SK-N-SH treated with all-trans-retinoic acid at 6 μM for 48 hours (cell line): Measurements from ENCODE around the gene P2RX4.
"Not testable (repeated sequence)": the region's sequence is repeated elsewhere in the genome, so short reads cannot be mapped to it uniquely, and the experiment has no call there.

Source experiments
- ATAC-seq: fragments of 200-7000 bp; cut with Tn5 transposase; 3 replicates; pipeline ENCODE4 v1.9.1; 2020; ENCODE audit warnings: mild to moderate bottlenecking, moderate library complexity
- ARNTL ChIP-seq: fragments of 450-650 bp; formaldehyde crosslinking; IDR thresholded peaks from 2 replicates; pipeline ENCODE4 v1.5.0; 2020; ENCODE audit warnings: low read depth, mild to moderate bottlenecking, moderate library complexity, borderline replicate concordance
- BACH2 ChIP-seq: fragments of 250-450 bp; sonication (Bioruptor Pico); IDR thresholded peaks from 2 replicates; pipeline ENCODE4 v1.9.0; 2021; ENCODE audit warnings: mild to moderate bottlenecking, borderline replicate concordance
- CREB5 ChIP-seq: fragments of 250-450 bp; sonication (Bioruptor Pico); IDR thresholded peaks from 2 replicates; pipeline ENCODE4 v1.5.1; 2020; ENCODE audit warnings: low read depth, mild to moderate bottlenecking, moderate library complexity
- CSDC2 ChIP-seq: fragments of 250-450 bp; sonication (Bioruptor Pico); IDR thresholded peaks from 2 replicates; pipeline ENCODE4 v1.5.0; 2020; ENCODE audit warnings: mild to moderate bottlenecking, moderate library complexity
- ESRRG ChIP-seq: fragments of 250-450 bp; sonication (Bioruptor Pico); IDR thresholded peaks from 2 replicates; pipeline ENCODE4 v1.6.1; 2021; ENCODE audit warnings: mild to moderate bottlenecking
- GLIS3 ChIP-seq: fragments of 250-450 bp; sonication (Bioruptor Pico); IDR thresholded peaks from 2 replicates; pipeline ENCODE4 v1.5.0; 2020; ENCODE audit warnings: mild to moderate bottlenecking, moderate library complexity
- ISL1 ChIP-seq: fragments of 250-450 bp; sonication (Bioruptor Pico); IDR thresholded peaks from 2 replicates; pipeline ENCODE4 v2.1.2; 2022; ENCODE audit warnings: mild to moderate bottlenecking, moderate library complexity
- OSR1 ChIP-seq: fragments of 250-450 bp; sonication (Bioruptor Pico); IDR thresholded peaks from 2 replicates; pipeline ENCODE4 v1.8.0; 2022; ENCODE audit warnings: moderate library complexity, mild to moderate bottlenecking, inconsistent platforms
- POU6F1 ChIP-seq: fragments of 250-450 bp; sonication (Bioruptor Pico); IDR thresholded peaks from 2 replicates; pipeline ENCODE4 v1.8.0; 2021; ENCODE audit warnings: low read depth, mild to moderate bottlenecking, moderate library complexity, borderline replicate concordance
- PPARA ChIP-seq: fragments of 250-450 bp; sonication (Bioruptor Pico); IDR thresholded peaks from 2 replicates; pipeline ENCODE4 v1.5.0; 2020; ENCODE audit warnings: mild to moderate bottlenecking, borderline replicate concordance
- RARB ChIP-seq: fragments of 250-450 bp; sonication (Bioruptor Pico); IDR thresholded peaks from 2 replicates; pipeline ENCODE4 v1.8.0; 2021; ENCODE audit warnings: mild to moderate bottlenecking, moderate library complexity
- SNAI2 ChIP-seq: fragments of 250-450 bp; sonication (Bioruptor Pico); IDR thresholded peaks from 2 replicates; pipeline ENCODE4 v1.5.0; 2020; ENCODE audit warnings: mild to moderate bottlenecking, moderate library complexity
- TCF4 ChIP-seq: fragments of 250-450 bp; sonication (Bioruptor Pico); IDR thresholded peaks from 2 replicates; pipeline ENCODE4 v1.8.0; 2021; ENCODE audit warnings: mild to moderate bottlenecking, moderate library complexity, borderline replicate concordance
- TOX ChIP-seq: fragments of 250-450 bp; sonication (Bioruptor Pico); IDR thresholded peaks from 2 replicates; pipeline ENCODE4 v1.8.0; 2021; ENCODE audit warnings: mild to moderate bottlenecking, moderate library complexity, borderline replicate concordance
- TSHZ2 ChIP-seq: fragments of 250-450 bp; sonication (Bioruptor Pico); IDR thresholded peaks from 2 replicates; pipeline ENCODE4 v1.5.0; 2020; ENCODE audit warnings: mild to moderate bottlenecking, moderate library complexity
- ZC3H10 ChIP-seq: fragments of 250-450 bp; sonication (Bioruptor Pico); IDR thresholded peaks from 2 replicates; pipeline ENCODE4 v1.5.1; 2021; ENCODE audit warnings: mild to moderate bottlenecking, moderate library complexity
- ZFP3 ChIP-seq: fragments of 250-450 bp; sonication (Bioruptor Pico); IDR thresholded peaks from 2 replicates; pipeline ENCODE4 v1.5.0; 2020; ENCODE audit warnings: mild to moderate bottlenecking, moderate library complexity
- ZFP30 ChIP-seq: fragments of 450-650 bp; formaldehyde crosslinking; IDR thresholded peaks from 2 replicates; pipeline ENCODE4 v1.5.0; 2022; ENCODE audit warnings: mild to moderate bottlenecking, moderate library complexity
- ZNF565 ChIP-seq: fragments of 450-650 bp; formaldehyde crosslinking; conservative IDR thresholded peaks from 2 replicates; pipeline ENCODE4 v1.5.0; 2020; ENCODE audit warnings: low read depth, mild to moderate bottlenecking, moderate library complexity
- ZNF70 ChIP-seq: fragments of 450-650 bp; formaldehyde crosslinking; IDR thresholded peaks from 2 replicates; pipeline ENCODE4 v1.5.0; 2020; ENCODE audit warnings: mild to moderate bottlenecking, moderate library complexity
- ZNF8 ChIP-seq: fragments of 450-650 bp; formaldehyde crosslinking; IDR thresholded peaks from 2 replicates; pipeline ENCODE4 v1.5.0; 2020; ENCODE audit warnings: mild to moderate bottlenecking, moderate library complexity
- TF ChIP-seq, protein P1 (sequence below): fragments of 250-450 bp; sonication (Bioruptor Pico); IDR thresholded peaks from 2 replicates; pipeline ENCODE4 v1.5.1; 2021; ENCODE audit warnings: mild to moderate bottlenecking, moderate library complexity
- TF ChIP-seq, protein P2 (sequence below): fragments of 250-450 bp; sonication (Bioruptor Pico); IDR thresholded peaks from 2 replicates; pipeline ENCODE4 v1.8.0; 2020; ENCODE audit warnings: mild to moderate bottlenecking, moderate library complexity, borderline replicate concordance

P2RX4 gene

GRCh38 chr12:121279071-121279375 is 69.1 kb downstream of the P2RX4 start:
- ATAC-seq, result peak; percentile 74
- TF ChIP-seq GLIS3 (CRISPR knock-in tag), result no peak
- TF ChIP-seq SNAI2, result no peak
- TF ChIP-seq ARNTL (CRISPR knock-in tag), result no peak
- no peak for TF ChIP-seq RARB (CRISPR knock-in tag)
- TF ChIP-seq CSDC2 (CRISPR knock-in tag), result no peak
- TF ChIP-seq ZNF8, result no peak
- TF ChIP-seq, protein P1, sequence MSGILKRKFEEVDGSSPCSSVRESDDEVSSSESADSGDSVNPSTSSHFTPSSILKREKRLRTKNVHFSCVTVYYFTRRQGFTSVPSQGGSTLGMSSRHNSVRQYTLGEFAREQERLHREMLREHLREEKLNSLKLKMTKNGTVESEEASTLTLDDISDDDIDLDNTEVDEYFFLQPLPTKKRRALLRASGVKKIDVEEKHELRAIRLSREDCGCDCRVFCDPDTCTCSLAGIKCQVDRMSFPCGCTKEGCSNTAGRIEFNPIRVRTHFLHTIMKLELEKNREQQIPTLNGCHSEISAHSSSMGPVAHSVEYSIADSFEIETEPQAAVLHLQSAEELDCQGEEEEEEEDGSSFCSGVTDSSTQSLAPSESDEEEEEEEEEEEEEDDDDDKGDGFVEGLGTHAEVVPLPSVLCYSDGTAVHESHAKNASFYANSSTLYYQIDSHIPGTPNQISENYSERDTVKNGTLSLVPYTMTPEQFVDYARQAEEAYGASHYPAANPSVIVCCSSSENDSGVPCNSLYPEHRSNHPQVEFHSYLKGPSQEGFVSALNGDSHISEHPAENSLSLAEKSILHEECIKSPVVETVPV, result no peak
- TF ChIP-seq TOX, result no peak
- TF ChIP-seq OSR1 (CRISPR knock-in tag), result no peak
- no peak for TF ChIP-seq BACH2 (CRISPR knock-in tag)
- no peak for TF ChIP-seq TCF4
- no peak for TF ChIP-seq TSHZ2
- TF ChIP-seq ZFP30, result no peak
- no peak for TF ChIP-seq CREB5 (CRISPR knock-in tag)
- TF ChIP-seq ZNF70 (CRISPR knock-in tag), result no peak
- no peak for TF ChIP-seq PPARA (CRISPR knock-in tag)
- no peak for TF ChIP-seq POU6F1 (CRISPR knock-in tag)
- no peak for TF ChIP-seq ZNF565 (CRISPR knock-in tag)
- no peak for TF ChIP-seq ISL1
- no peak for TF ChIP-seq ZFP3 (CRISPR knock-in tag)

GRCh38 chr12:121279507-121279915 is 69.6 kb downstream of the P2RX4 start:
- ATAC-seq, result peak; percentile 67
- no peak for TF ChIP-seq RARB (CRISPR knock-in tag)
- TF ChIP-seq POU6F1 (CRISPR knock-in tag), result no peak
- no peak for TF ChIP-seq BACH2 (CRISPR knock-in tag)
- no peak for TF ChIP-seq ZFP30
- TF ChIP-seq GLIS3 (CRISPR knock-in tag), result no peak
- TF ChIP-seq ZNF8, result no peak
- no peak for TF ChIP-seq ZNF565 (CRISPR knock-in tag)
- TF ChIP-seq, protein P1, result no peak
- TF ChIP-seq, protein P2, sequence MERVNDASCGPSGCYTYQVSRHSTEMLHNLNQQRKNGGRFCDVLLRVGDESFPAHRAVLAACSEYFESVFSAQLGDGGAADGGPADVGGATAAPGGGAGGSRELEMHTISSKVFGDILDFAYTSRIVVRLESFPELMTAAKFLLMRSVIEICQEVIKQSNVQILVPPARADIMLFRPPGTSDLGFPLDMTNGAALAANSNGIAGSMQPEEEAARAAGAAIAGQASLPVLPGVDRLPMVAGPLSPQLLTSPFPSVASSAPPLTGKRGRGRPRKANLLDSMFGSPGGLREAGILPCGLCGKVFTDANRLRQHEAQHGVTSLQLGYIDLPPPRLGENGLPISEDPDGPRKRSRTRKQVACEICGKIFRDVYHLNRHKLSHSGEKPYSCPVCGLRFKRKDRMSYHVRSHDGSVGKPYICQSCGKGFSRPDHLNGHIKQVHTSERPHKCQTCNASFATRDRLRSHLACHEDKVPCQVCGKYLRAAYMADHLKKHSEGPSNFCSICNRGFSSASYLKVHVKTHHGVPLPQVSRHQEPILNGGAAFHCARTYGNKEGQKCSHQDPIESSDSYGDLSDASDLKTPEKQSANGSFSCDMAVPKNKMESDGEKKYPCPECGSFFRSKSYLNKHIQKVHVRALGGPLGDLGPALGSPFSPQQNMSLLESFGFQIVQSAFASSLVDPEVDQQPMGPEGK (CRISPR knock-in tag), result no peak
- TF ChIP-seq ZFP3 (CRISPR knock-in tag), result no peak
- no peak for TF ChIP-seq TSHZ2
- no peak for TF ChIP-seq TCF4
- TF ChIP-seq ZC3H10 (CRISPR knock-in tag), result no peak
- no peak for TF ChIP-seq PPARA (CRISPR knock-in tag)
- no peak for TF ChIP-seq OSR1 (CRISPR knock-in tag)
- TF ChIP-seq ESRRG (CRISPR knock-in tag), result no peak
- TF ChIP-seq TOX, result no peak
- no peak for TF ChIP-seq ISL1

DNA sequence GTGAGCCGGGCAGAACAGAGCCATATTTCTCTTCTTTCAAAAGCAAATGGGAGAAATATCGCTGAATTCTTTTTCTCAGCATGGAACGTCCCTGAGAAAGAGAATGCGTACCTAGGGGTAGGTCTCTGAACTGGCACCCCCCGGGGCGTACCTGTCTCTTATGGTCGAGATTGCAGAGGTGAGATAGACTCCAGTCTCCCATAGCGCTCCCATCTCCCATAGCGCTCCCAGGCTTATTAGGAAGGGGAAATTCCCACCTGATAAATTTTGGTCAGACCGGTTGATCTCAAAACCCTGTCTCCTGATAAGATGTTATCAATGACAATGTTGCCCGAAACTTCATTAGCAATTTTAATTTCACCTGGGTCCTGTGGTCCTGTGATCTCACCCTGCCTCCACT is 70.6 kb downstream of the P2RX4 start:
- not testable (repeated sequence) for ATAC-seq

DNA sequence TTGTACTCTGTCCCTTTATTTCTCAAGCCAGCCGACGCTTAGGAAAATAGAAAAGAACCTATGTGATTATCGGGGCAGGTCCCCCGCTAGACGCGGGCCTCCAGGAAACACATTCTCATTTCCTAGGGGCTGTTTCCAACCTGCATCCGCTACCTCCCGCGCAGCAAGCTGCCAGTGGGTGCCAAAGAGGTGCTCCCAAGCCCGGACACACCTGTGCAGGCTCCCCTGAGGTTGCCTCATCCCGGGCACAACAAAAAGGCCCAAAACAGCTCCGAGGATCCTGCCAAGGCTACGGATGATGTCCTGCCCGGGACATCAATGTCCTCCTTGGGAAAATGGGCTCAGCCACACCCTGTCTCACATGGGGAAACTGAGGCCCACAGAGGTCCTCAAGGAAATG is 71.2 kb downstream of the P2RX4 start:
- ATAC-seq, result not testable (repeated sequence)
